K562 (cell line): Measurements from ENCODE around the gene ZNF615. TPM values are rescaled to one million over a fixed set of nuclear protein-coding genes. Genes with fewer than 3 reads are reported as not detected.
A peak's percentile ranks its signal among the peaks of the same experiment; 100 is the strongest.

Source experiments
- ATAC-seq: fragments of 200-7000 bp; cut with Tn5 transposase; 3 replicates; pipeline ENCODE4 v1.9.1; 2020; ENCODE audit warnings: moderate library complexity
- BruUV-seq: library from RNA; stranded (reverse); fragments of 400-500 nt; replicated peaks from 2 replicates; lab custom pipeline; 2021; lab: Mats Ljungman, UMichigan
- CTCF ChIA-PET: fragments of 300-600 bp; formaldehyde crosslinking; extraction: SDS; loops from one replicate; lab custom pipeline; 2021; ENCODE audit warnings: low intra/inter-chr PET ratio; lab: Yijun Ruan, JAX
- POLR2A ChIA-PET: fragments of 300-600, 350-650 bp; sonication (Branson Sonifier 250); formaldehyde crosslinking; extraction: SDS; loops from one replicate; lab custom pipeline; 2021; ENCODE audit warnings: antibody characterized with exemption, inconsistent platforms; lab: Yijun Ruan, JAX
- DNase-seq, 4 experiments: peaks; one replicate each; pipeline versions ENCODE4 v3.0.0 to v3.0.0-alpha.2; 2011 to 2018; ENCODE audit warnings: low spot score in 3 of 4, mixed read lengths in 3 of 4; ENCODE audit errors: extremely low read depth in 1 of 4
- FAIRE-seq: peaks from 2 replicates; lab custom pipeline; 2011; peaks lifted over from hg19 to GRCh38; lab: Jason Lieb, UNC
- H2AFZ ChIP-seq: 2 replicates; pipeline ENCODE4 v1.6.0; 2011; ENCODE audit warnings: low read depth, low read length, control low read depth, inconsistent platforms
- H3K27ac ChIP-seq: fragments of 200-600 bp; 3 replicates; pipeline ENCODE4 v1.8.0; 2011; ENCODE audit warnings: low read depth, mild to moderate bottlenecking, control low read depth, inconsistent platforms, low read length, moderate library complexity, mixed read lengths; ENCODE audit errors: extremely low read depth
- H3K27me3 ChIP-seq, 2 experiments: fragments of 300-600 bp in 1 of 2; 2 replicates in 1 of 2; 3 replicates in 1 of 2; pipeline versions ENCODE4 v1.6.0 to v1.8.0; 2011; ENCODE audit warnings: inconsistent platforms in 2 of 2, low read length in 2 of 2, mild to moderate bottlenecking in 1 of 2, mixed read lengths in 1 of 2, moderate library complexity in 1 of 2; ENCODE audit not compliant: control insufficient read depth in 2 of 2, insufficient read depth in 2 of 2
- H3K36me3 ChIP-seq: fragments of 300-600 bp; 3 replicates; pipeline ENCODE4 v1.8.0; 2011; ENCODE audit warnings: mild to moderate bottlenecking, low read length, inconsistent platforms; ENCODE audit not compliant: control insufficient read depth, insufficient read depth
- H3K4me1 ChIP-seq, 2 experiments: fragments of 200-600 bp in 1 of 2; replicated peaks in 1 of 2; 2 replicates in 1 of 2; 3 replicates in 1 of 2; pipeline versions ENCODE4 v1.5.1 to v1.8.0; 2011; ENCODE audit warnings: inconsistent platforms in 2 of 2, low read length in 2 of 2, mild to moderate bottlenecking in 1 of 2, mixed read lengths in 1 of 2, moderate library complexity in 1 of 2; ENCODE audit not compliant: control insufficient read depth in 2 of 2, insufficient read depth in 2 of 2
- H3K4me2 ChIP-seq: 2 replicates; pipeline ENCODE4 v1.6.1; 2011; ENCODE audit warnings: low read length, control low read depth, inconsistent platforms, mixed read lengths; ENCODE audit not compliant: insufficient read depth
- H3K4me3 ChIP-seq: fragments of 200-600 bp; sonication (generic), shearing (Covaris generic); 2 replicates; pipeline ENCODE4 v1.5.1; 2016; ENCODE audit warnings: control low read depth, inconsistent platforms
- H3K79me2 ChIP-seq: fragments of 200-600 bp; 3 replicates; pipeline ENCODE4 v1.8.0; 2011; ENCODE audit warnings: low read length, inconsistent platforms; ENCODE audit not compliant: control insufficient read depth, insufficient read depth
- H3K9ac ChIP-seq, 2 experiments: 2 replicates each; pipeline versions ENCODE4 v1.6.0 to v1.6.1; 2011; ENCODE audit warnings: low read depth in 2 of 2, low read length in 2 of 2, control low read depth in 1 of 2, inconsistent platforms in 1 of 2, mild to moderate bottlenecking in 1 of 2, mixed read lengths in 1 of 2; ENCODE audit not compliant: insufficient read depth in 1 of 2
- H3K9me1 ChIP-seq: one replicate; pipeline ENCODE4 v1.6.0; 2011; ENCODE audit warnings: inconsistent platforms, mild to moderate bottlenecking, low read length, moderate library complexity; ENCODE audit not compliant: control insufficient read depth, insufficient read depth
- H3K9me3 ChIP-seq: replicated peaks from 2 replicates; pipeline ENCODE4 v1.5.1; 2011; ENCODE audit warnings: low read depth, low read length, inconsistent platforms; ENCODE audit not compliant: control insufficient read depth, insufficient read depth
- H4K20me1 ChIP-seq: replicated peaks from 2 replicates; pipeline ENCODE4 v1.6.1; 2011; ENCODE audit warnings: low read length, inconsistent platforms, mixed read lengths; ENCODE audit not compliant: control insufficient read depth, insufficient read depth
- ATF1 ChIP-seq, 2 experiments: fragments of 450-650 bp in 1 of 2; IDR thresholded peaks; 2 replicates each; pipeline ENCODE4 v1.6.1; 2016; ENCODE audit warnings: missing compliant biosample characterization in 1 of 2, missing genetic modification characterization in 1 of 2
- CREM ChIP-seq: IDR thresholded peaks from 2 replicates; pipeline ENCODE4 v1.6.1; 2014; ENCODE audit warnings: antibody characterized with exemption, low read depth
- E2F6 ChIP-seq, 2 experiments: IDR thresholded peaks; 2 replicates each; pipeline ENCODE4 v1.6.1; 2011; ENCODE audit warnings: borderline replicate concordance in 1 of 2, control low read depth in 1 of 2, low read depth in 1 of 2, low read length in 1 of 2, mild to moderate bottlenecking in 1 of 2, mixed read lengths in 1 of 2, moderate library complexity in 1 of 2; ENCODE audit not compliant: insufficient read depth in 1 of 2, insufficient read length in 1 of 2, poor library complexity in 1 of 2, severe bottlenecking in 1 of 2; ENCODE audit errors: extremely low read depth in 1 of 2
- GTF2E2 ChIP-seq: fragments of 200-800 bp; sonication (Bioruptor generic); IDR thresholded peaks from 2 replicates; pipeline ENCODE4 v1.6.1; 2016; ENCODE audit warnings: missing genetic modification characterization, missing compliant biosample characterization
- RFX1 ChIP-seq: fragments of 450-650 bp; IDR thresholded peaks from 2 replicates; pipeline ENCODE4 v1.6.1; 2016; ENCODE audit warnings: mild to moderate bottlenecking, moderate library complexity
- ZNF316 ChIP-seq: fragments of 450-650 bp; IDR thresholded peaks from 2 replicates; pipeline ENCODE4 v1.6.1; 2016
- ZSCAN32 ChIP-seq: fragments of 450-650 bp; formaldehyde crosslinking; IDR thresholded peaks from 2 replicates; pipeline ENCODE4 v1.4.0; 2020; ENCODE audit warnings: mild to moderate bottlenecking, moderate library complexity
- WGBS: fragments of 100-300 bp; shearing (Covaris generic); methylation state at CpG from one replicate; pipeline ENCODE4 v1.1.6; 2016; ENCODE audit warnings: low coverage, mixed read lengths; ENCODE audit not compliant: insufficient coverage; ENCODE audit errors: missing lambda C conversion rate; 5-methylcytosine and 5-hydroxymethylcytosine counted together
- in situ Hi-C: fragments of 300-500 bp; cut with MboI; formaldehyde crosslinking; loops from 4 replicates; pipeline ENCODE4 v1.15.0; 2018; ENCODE audit warnings: inconsistent platforms, mixed read lengths
- intact Hi-C: fragments of 100-400 bp; cut with micrococcal nuclease; formaldehyde crosslinking; loops from 2 replicates; pipeline ENCODE4 v1.14.2; 2022
- polyA plus RNA-seq, 8 experiments: library from polyadenylated mRNA; depleted of rRNA in 4 of 8; stranded (reverse) in 5 of 8; unstranded in 3 of 8; fragments of >200 nt; fragmentation: Nextera tagmentation in 2 of 8; fragmentation: Illumina TruSeq in 1 of 8; extraction: Ambion mirVana in 2 of 8; extraction: Trizol in 1 of 8; gene quantifications; 2 replicates each; pipeline versions ENCODE4 v1.2.1 to v1.2.3, GENCODE V29; 2011 to 2014; ENCODE audit warnings: inconsistent platforms in 1 of 8, missing spikeins in 1 of 8
- total RNA-seq, 7 experiments: library from RNA; depleted of rRNA in 6 of 7; stranded (reverse); fragments of >200 nt in 6 of 7; fragmentation: Illumina TruSeq in 2 of 7; extraction: Trizol in 2 of 7; gene quantifications; 2 replicates each; pipeline versions ENCODE4 v1.2.1 to v1.2.3, GENCODE V29; 2011 to 2021; ENCODE audit warnings: low replicate concordance in 1 of 7

Gene ZNF615
- total and polyA plus RNA-seq, 9 of the 15 experiments (the other 6 are each of a cell fraction or from before 2014, with no cell fraction given) = 1.2 to 4.4 (median 2.7) TPM

GRCh38 chr19:51948975-51949374, 59.0 kb downstream of the ZNF615 start:
- CTCF ChIA-PET = no interaction called here
- no peak for FAIRE-seq
- POLR2A ChIA-PET = no interaction called here
- intact Hi-C loops = no loop called here
- Histone ChIP-seq H2AFZ (no peak overlapping the region), H3K36me3 (peaks cover 9% of the 10 kb centered on the region; the same call in 2 of the 3 replicates), H3K4me1 (peaks cover 0 to 3% of the 10 kb centered on the region in 2 experiments; a peak in 1 of 5 replicates), H3K9ac (no peak overlapping the region), H3K9me1 (no peaks in the 10 kb centered on the region), H3K4me3 (no peak overlapping the region), H3K9me3 (peaks cover 26% of the 10 kb centered on the region), H3K27me3 (no peaks in the 10 kb centered on the region), H3K79me2 (no peaks in the 10 kb centered on the region), H4K20me1 (no peaks in the 10 kb centered on the region), H3K4me2 (no peak overlapping the region), H3K27ac (no peak overlapping the region)
- peak in 1 of 4 experiments; percentile 12 for DNase-seq
- no peak for ATAC-seq
- no TSS peak for BruUV-seq
- TF ChIP-seq ATF1 (CRISPR knock-in tag; IDR thresholded peaks at IDR 0.05) (no peak), ATF1 (tag; IDR thresholded peaks at IDR 0.05) (0 out of 2 replicates have a peak, but pooled peaks have one; percentile 37), ZSCAN32 (no peak), CREM (0 out of 2 replicates have a peak, but pooled peaks have one; percentile 20), RFX1 (0 out of 2 replicates have a peak, but pooled peaks have one; percentile 4)
- 36% methylated on average over 18 of the region's 25 CpGs for WGBS
- in situ Hi-C loops = no loop called here

GRCh38 chr19:51946602-51947001, 61.4 kb downstream of the ZNF615 start:
- ATAC-seq = no peak
- H3K4me3 ChIP-seq = no peak overlapping the region
- H3K36me3 ChIP-seq = peaks cover 23% of the 10 kb centered on the region
- ChIA-PET POLR2A (no interaction called here), CTCF (no interaction called here)
- H3K9me3 ChIP-seq = peaks cover 27% of the 10 kb centered on the region
- H3K27me3 ChIP-seq = no peaks in the 10 kb centered on the region
- H2AFZ ChIP-seq = no peak overlapping the region
- in situ Hi-C loops = no loop called here
- no TSS peak for BruUV-seq
- no peaks in the 10 kb centered on the region for H3K9me1 ChIP-seq
- no peak overlapping the region for H3K27ac ChIP-seq
- no peaks in the 10 kb centered on the region for H4K20me1 ChIP-seq
- H3K4me2 ChIP-seq = no peak overlapping the region
- no peak overlapping the region for H3K9ac ChIP-seq
- no peak for FAIRE-seq
- WGBS = 0% methylated on average over 1 of the region's 1 CpG
- no peaks in the 10 kb centered on the region for H3K79me2 ChIP-seq
- H3K4me1 ChIP-seq = peaks cover 0 to 3% of the 10 kb centered on the region in 2 experiments; a peak in 1 of 5 replicates
- DNase-seq = no peak
- intact Hi-C loops = no loop called here
- TF ChIP-seq GTF2E2 (tag) = no peak
- TF ChIP-seq ZNF316 = 0 out of 2 replicates have a peak, but pooled peaks have one; percentile 21
- TF ChIP-seq E2F6 (IDR thresholded peaks at IDR 0.05; ENCODE audit: borderline replicate concordance in 1 of 2, extremely low read depth in 1 of 2, insufficient read depth in 1 of 2, insufficient read length in 1 of 2, low read depth in 1 of 2, low read length in 1 of 2, poor library complexity in 1 of 2, severe bottlenecking in 1 of 2) = no peak
